GM03348 (cell line): ENCODE measurements around the gene SLC6A18.

ENCODE experiments used
- DNase-seq: peaks from one replicate; pipeline ENCODE4 v3.0.0; 2012; ENCODE audit warnings: low spot score

SLC6A18 gene

GRCh38 chr5:1203311-1203967 is 21.7 kb upstream of the SLC6A18 start:
- no peak for DNase-seq

GRCh38 chr5:1203968-1204692 is 21.1 kb upstream of the SLC6A18 start:
- no peak for DNase-seq

GRCh38 chr5:1204693-1205242 is 20.4 kb upstream of the SLC6A18 start:
- DNase-seq = peak; percentile 46

GRCh38 chr5:1205255-1206180 is 19.7 kb upstream of the SLC6A18 start:
- DNase-seq = no peak

GRCh38 chr5:1206521-1207412 is 18.4 kb upstream of the SLC6A18 start:
- DNase-seq = no peak

GRCh38 chr5:1207555-1207954 is 17.6 kb upstream of the SLC6A18 start:
- DNase-seq = no peak

- no peak for DNase-seq
Measured at GRCh38 chr5:1208221-1208742, 16.9 kb upstream of the SLC6A18 start.

- peak; percentile 81 for DNase-seq
Measured at GRCh38 chr5:1208743-1209488, 16.3 kb upstream of the SLC6A18 start.

GRCh38 chr5:1209489-1209852 is 15.7 kb upstream of the SLC6A18 start:
- no peak for DNase-seq

GRCh38 chr5:1209896-1210776 is 15.0 kb upstream of the SLC6A18 start:
- no peak for DNase-seq

- DNase-seq = no peak
Measured at GRCh38 chr5:1210832-1211251, 14.3 kb upstream of the SLC6A18 start.

- no peak for DNase-seq
Measured at GRCh38 chr5:1211701-1212100, 13.5 kb upstream of the SLC6A18 start.

GRCh38 chr5:1212271-1212670 is 12.9 kb upstream of the SLC6A18 start:
- DNase-seq = no peak

GRCh38 chr5:1212881-1213280 is 12.3 kb upstream of the SLC6A18 start:
- DNase-seq = no peak

- no peak for DNase-seq
Measured at GRCh38 chr5:1213508-1214162, 11.5 kb upstream of the SLC6A18 start.

GRCh38 chr5:1214163-1214935 is 10.8 kb upstream of the SLC6A18 start:
- no peak for DNase-seq

- DNase-seq = no peak
Measured at GRCh38 chr5:1214936-1215220, 10.3 kb upstream of the SLC6A18 start.
